Thyroid gland (tissue), 4 donors: Measurements from ENCODE around the gene NPB.

Source experiments
- POLR2A ChIP-seq, 2 donors: fragments of 450-650 bp; IDR thresholded peaks; one replicate each; pipeline ENCODE4 v1.6.1; 2017; ENCODE audit warnings: antibody characterized with exemption in 2 of 2, mild to moderate bottlenecking in 2 of 2, moderate library complexity in 1 of 2
- TF ChIP-seq, protein P1 (sequence below), 6 experiments: fragments of 200-600 bp in 3 of 6; fragments of 450-650 bp in 3 of 6; sonication (generic) in 3 of 6; IDR thresholded peaks; one replicate each; pipeline ENCODE4 v1.5.1; 2016 to 2019; ENCODE audit warnings: antibody characterized with exemption in 6 of 6, mild to moderate bottlenecking in 2 of 6, inconsistent platforms in 1 of 6, moderate library complexity in 1 of 6

DNA sequence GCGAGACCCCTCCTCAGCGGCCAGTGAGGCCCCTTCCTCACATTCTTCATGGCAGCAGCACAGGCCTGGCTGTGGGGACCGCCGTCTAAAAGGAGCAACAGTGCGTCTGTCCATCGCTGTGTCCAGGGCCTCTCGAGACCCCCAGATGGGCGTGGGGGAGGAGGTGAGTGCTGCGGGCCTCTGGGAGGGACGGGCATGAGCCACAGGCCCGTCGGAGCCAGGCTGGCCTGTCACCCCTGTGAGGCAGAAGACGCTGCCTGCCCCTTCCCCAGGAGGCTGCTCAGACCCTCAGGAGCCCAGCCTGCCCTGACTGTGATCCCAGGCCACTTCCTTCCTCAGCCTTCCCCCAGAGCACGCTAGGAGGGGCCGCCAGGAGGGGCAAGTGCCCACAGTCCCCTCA, 37.2 kb downstream of the NPB start:
- TF ChIP-seq, protein P1, sequence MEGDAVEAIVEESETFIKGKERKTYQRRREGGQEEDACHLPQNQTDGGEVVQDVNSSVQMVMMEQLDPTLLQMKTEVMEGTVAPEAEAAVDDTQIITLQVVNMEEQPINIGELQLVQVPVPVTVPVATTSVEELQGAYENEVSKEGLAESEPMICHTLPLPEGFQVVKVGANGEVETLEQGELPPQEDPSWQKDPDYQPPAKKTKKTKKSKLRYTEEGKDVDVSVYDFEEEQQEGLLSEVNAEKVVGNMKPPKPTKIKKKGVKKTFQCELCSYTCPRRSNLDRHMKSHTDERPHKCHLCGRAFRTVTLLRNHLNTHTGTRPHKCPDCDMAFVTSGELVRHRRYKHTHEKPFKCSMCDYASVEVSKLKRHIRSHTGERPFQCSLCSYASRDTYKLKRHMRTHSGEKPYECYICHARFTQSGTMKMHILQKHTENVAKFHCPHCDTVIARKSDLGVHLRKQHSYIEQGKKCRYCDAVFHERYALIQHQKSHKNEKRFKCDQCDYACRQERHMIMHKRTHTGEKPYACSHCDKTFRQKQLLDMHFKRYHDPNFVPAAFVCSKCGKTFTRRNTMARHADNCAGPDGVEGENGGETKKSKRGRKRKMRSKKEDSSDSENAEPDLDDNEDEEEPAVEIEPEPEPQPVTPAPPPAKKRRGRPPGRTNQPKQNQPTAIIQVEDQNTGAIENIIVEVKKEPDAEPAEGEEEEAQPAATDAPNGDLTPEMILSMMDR (IDR thresholded peaks at IDR 0.05), result no peak
- TF ChIP-seq POLR2A (IDR thresholded peaks at IDR 0.05), result no peak
